GM19240 (cell line): ENCODE results near the gene RFX7.

Experiments used
- DNase-seq: peaks from one replicate; pipeline ENCODE4 v3.0.0; 2011; ENCODE audit warnings: low spot score; ENCODE audit not compliant: insufficient read length

RFX7 gene

GRCh38 chr15:56244038-56244810, 545 bp upstream of the RFX7 start:
- DNase-seq, result no peak

- DNase-seq, result no peak
Measured at GRCh38 chr15:56242576-56243162, 1.0 kb downstream of the RFX7 start.

DNA sequence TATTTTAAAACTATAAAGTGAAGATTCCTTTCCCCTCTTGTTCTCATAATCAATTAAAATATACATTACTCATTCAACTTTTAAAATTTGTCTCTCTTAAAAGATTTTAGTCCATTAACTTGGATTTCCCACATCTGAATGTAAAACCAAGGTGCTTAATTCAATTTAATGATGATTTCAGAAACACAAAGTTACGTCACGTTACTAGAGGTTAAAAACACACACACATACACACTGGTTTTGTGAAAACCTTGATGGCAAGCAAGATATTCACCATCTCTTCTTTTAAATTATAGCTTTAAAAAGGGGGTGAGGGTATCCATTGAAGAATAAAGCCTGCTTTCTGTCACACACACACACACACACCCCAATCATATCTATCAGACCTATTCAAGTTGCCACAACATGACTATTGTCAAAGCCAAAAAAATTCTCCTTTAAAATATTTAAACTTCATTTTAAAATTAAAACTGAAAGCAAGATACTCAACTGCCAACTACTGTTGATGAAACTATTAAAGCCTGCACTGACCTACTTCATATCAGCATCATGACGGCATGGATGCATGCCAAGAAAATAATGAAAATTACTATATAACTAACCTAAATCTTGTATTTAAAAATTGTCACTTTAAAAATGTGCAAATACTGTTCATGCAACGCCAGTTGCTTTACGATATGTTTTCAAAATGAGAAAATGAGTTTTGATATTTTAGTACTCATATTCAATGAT, 2.1 kb downstream of the RFX7 start:
- DNase-seq, result no peak

DNA sequence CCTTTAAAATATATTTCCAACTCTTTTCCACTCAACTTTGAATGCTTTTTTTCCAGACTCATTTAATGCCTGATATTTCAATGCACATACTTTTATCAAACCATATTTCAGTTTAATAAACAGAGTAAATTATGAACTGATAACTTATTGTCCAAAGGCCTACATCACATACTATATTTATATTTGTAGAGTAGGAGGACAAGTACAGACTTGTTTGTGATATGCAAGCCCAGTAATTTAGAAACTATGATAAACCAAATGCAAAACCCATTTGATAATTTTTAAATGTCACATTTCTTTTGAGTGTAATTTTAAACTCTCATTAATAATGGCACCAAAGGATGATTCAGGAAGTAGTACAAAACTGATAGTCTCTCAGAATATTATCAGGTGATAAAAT, 3.3 kb downstream of the RFX7 start:
- no peak for DNase-seq

GRCh38 chr15:56236197-56236596, 7.5 kb downstream of the RFX7 start:
- no peak for DNase-seq

DNA sequence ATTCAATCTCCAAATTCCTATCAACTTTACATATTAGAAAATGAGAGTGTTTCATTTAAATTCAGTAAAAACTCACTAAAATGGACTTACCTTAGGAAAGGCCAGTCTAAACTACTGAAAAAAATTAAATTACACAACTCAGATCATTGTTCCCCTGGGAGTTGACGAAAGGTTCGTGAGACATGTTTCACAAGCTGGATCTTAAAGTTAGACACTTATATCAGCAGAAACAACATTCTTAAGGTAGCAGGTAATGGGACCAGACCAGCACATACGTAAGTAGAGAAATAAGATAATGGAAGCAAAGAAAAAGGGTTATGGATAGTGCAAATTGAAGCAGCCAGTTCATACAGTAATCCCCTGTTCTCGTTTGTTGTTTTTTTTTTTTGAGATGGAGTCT, 8.9 kb downstream of the RFX7 start:
- no peak for DNase-seq

DNA sequence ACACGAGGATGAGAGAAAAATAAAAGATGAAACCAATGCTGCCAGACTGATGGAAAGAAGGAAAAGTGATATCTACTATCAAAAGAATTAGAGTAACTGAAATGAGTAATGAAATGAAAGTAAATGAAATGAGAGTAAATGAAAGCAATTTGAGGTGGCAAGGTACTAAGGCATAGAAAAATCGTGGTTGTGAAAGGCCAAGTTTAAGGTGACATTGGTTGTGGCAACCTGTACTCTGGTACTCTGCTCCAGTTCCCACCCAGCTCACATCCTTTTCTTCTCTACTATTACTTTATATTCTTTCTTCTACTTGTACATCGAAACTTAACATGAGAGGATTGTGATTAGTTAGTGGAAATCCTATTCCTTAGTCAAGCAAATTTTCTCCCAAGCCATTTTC, 10.1 kb downstream of the RFX7 start:
- no peak for DNase-seq

DNA sequence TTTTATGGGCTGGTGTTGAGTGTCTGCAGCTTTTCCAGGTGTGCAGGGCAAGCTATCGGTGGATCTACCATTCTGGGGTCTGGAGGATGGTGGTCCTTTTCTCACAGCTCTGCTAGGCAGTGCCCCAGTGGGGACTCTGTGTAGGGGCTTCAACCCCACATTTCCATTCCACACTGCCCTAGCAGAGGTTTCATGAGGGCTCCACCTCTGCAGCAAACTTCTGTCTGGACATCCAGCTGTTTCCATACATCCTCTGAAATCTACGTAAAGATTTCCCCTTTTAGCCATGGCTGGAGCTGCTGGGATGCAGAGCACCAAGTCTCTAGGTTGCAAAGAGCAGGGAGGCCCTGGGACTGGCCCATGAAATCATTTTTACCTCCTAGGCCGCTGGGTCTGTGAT, 11.6 kb downstream of the RFX7 start:
- DNase-seq, result no peak

GRCh38 chr15:56228854-56229253, 14.8 kb downstream of the RFX7 start:
- no peak for DNase-seq

- no peak for DNase-seq
Measured at GRCh38 chr15:56228352-56228751, 15.3 kb downstream of the RFX7 start.

GRCh38 chr15:56227780-56228179, 15.9 kb downstream of the RFX7 start:
- DNase-seq, result no peak

GRCh38 chr15:56227306-56227705, 16.4 kb downstream of the RFX7 start:
- DNase-seq, result no peak

DNA sequence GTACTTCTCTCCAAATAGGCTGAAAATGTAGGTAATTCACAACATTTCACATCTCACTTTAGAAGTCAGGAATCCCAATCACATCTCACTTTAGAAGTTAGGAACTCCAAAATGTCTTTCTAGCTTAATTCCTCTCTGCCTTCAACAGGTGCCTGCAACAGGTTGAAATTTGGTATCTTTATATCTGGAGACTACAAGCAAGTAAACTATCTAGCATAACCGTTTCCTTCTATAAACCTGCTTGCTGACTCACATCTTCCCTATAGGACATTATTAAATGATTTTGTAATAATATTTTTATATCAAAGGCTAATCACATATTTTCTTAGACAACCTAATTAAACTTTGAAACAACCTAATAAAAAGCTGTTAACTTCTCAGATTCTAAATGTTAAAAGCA, 18.2 kb downstream of the RFX7 start:
- no peak for DNase-seq

DNA sequence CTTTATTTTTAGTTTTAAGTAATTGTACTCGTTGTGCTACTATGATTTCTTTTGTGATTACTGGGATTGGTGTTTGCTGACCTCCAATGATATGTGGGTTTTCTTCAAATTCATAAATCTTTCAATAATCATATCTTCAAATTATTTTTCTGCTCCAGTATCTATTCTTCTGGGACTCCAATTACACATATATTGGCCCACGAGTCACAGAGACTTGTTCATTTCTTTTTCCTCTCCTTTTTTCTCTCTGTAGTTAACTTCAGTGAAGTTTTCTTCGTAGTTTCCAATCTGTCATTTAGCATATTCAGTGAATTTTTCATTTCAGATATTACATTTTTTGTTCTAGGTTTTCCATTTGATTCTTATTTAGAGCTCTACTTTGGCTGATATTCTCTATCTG, 21.4 kb downstream of the RFX7 start:
- no peak for DNase-seq

- no peak for DNase-seq
Measured at GRCh38 chr15:56217341-56217740, 26.3 kb downstream of the RFX7 start.

- DNase-seq, result no peak
Measured at GRCh38 chr15:56215769-56216168, 27.9 kb downstream of the RFX7 start.

DNA sequence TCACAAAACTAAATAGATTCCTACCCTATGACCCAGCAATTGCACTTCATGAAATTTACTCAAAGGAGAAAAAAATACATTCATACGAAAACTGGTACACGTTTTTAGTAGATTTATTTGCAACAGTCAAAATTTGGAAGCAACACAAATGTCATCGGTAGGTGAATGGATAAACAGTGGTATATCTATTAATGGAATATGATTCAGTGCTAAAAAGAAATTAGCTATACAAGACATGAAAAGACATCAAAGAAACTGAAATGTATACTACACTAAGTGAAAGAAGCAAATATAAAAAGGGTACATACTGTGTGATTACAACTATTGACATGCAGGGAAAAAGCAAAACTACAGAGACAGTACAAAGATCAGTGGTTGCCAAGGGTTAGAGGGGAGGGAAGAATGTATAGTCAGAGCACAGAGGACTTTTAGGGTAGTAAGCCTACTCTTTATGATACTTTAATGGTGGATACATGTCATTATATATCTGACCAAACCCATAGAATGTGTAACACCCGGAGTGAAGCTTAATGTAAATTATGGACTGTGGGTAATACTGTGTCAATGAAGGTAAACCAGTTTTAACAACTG, 31.6 kb downstream of the RFX7 start:
- no peak for DNase-seq

DNA sequence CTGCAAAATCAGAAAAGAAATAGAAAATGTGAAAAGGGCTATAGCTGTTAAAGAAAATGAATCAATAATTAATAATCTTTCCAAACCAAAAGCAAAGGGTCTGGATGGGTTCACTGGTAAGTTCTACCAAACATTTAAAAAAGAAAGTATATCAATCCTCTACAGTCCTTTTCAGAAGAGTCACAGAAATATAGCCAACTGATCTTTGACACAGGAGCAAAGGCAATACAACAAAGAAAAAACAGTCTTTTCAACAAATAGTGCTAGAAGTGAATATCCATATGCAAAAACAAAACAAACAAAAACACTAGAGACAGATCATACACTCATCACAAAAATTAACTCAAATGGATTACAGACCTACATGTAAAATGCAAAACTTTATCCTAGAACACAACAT, 32.6 kb downstream of the RFX7 start:
- no peak for DNase-seq

GRCh38 chr15:56208641-56209155, 35.0 kb downstream of the RFX7 start:
- DNase-seq, result no peak

DNA sequence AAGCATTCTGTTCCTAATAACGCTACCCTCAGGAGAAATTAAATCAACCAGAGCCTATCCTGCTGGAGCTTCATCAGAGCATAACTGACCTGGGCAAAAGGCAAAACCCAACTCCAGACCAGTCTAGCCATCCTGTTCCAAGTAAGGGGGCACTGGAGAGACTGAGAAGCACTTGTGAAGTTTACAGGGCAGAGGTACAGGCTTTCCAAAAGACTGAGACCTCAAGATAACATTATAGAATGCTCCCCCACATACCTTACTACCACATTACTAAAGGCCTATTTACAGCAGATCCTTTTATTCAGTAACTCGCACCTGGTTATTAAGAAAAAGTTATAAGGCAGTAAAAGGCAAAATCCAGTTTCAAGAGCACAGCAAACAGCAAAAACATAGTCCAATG, 35.5 kb downstream of the RFX7 start:
- DNase-seq, result no peak

- DNase-seq, result no peak
Measured at GRCh38 chr15:56207711-56208110, 36.0 kb downstream of the RFX7 start.

- DNase-seq, result no peak
Measured at GRCh38 chr15:56207092-56207491, 36.6 kb downstream of the RFX7 start.
